HepG2 (cell line): ENCODE data around the gene ACBD7.

Experiments used
- KLF6 ChIP-seq: IDR thresholded peaks from 2 replicates; pipeline ENCODE4 v1.8.0; 2016; ENCODE audit warnings: missing biosample characterization, missing genetic modification reagents
- MEIS2 ChIP-seq: sonication (generic); formaldehyde crosslinking; IDR thresholded peaks from 2 replicates; pipeline ENCODE4 v1.9.0; 2021; ENCODE audit warnings: mild to moderate bottlenecking, missing genetic modification reagents
- MYC ChIP-seq: sonication (generic); formaldehyde crosslinking; IDR thresholded peaks from 2 replicates; pipeline ENCODE4 v1.9.0; 2021; ENCODE audit warnings: missing genetic modification reagents, borderline replicate concordance
- POLR2A ChIP-seq, 2 experiments: IDR thresholded peaks; 2 replicates each; pipeline ENCODE4 v1.6.1; 2011; ENCODE audit warnings: low read depth in 2 of 2, low read length in 2 of 2, mild to moderate bottlenecking in 1 of 2, moderate library complexity in 1 of 2; ENCODE audit not compliant: insufficient read depth in 1 of 2
- SP2 ChIP-seq: sonication (generic); formaldehyde crosslinking; IDR thresholded peaks from 2 replicates; pipeline ENCODE4 v1.5.1; 2020; ENCODE audit warnings: mild to moderate bottlenecking, missing genetic modification reagents
- TARDBP ChIP-seq: sonication (generic); formaldehyde crosslinking; IDR thresholded peaks from 2 replicates; pipeline ENCODE4 v1.8.0; 2022; ENCODE audit warnings: mild to moderate bottlenecking, missing genetic modification reagents
- TF ChIP-seq, protein P1 (sequence below), 2 experiments: sonication (generic) in 1 of 2; formaldehyde crosslinking in 1 of 2; IDR thresholded peaks; 2 replicates each; pipeline versions ENCODE4 v1.4.0 to v1.6.1; 2018 to 2020; ENCODE audit warnings: missing genetic modification reagents in 2 of 2, borderline replicate concordance in 1 of 2, low read depth in 1 of 2, mild to moderate bottlenecking in 1 of 2, missing biosample characterization in 1 of 2
- TF ChIP-seq, protein P2 (sequence below): sonication (generic); formaldehyde crosslinking; IDR thresholded peaks from 2 replicates; pipeline ENCODE4 v1.5.0; 2020; ENCODE audit warnings: mild to moderate bottlenecking, missing genetic modification reagents, moderate library complexity

DNA sequence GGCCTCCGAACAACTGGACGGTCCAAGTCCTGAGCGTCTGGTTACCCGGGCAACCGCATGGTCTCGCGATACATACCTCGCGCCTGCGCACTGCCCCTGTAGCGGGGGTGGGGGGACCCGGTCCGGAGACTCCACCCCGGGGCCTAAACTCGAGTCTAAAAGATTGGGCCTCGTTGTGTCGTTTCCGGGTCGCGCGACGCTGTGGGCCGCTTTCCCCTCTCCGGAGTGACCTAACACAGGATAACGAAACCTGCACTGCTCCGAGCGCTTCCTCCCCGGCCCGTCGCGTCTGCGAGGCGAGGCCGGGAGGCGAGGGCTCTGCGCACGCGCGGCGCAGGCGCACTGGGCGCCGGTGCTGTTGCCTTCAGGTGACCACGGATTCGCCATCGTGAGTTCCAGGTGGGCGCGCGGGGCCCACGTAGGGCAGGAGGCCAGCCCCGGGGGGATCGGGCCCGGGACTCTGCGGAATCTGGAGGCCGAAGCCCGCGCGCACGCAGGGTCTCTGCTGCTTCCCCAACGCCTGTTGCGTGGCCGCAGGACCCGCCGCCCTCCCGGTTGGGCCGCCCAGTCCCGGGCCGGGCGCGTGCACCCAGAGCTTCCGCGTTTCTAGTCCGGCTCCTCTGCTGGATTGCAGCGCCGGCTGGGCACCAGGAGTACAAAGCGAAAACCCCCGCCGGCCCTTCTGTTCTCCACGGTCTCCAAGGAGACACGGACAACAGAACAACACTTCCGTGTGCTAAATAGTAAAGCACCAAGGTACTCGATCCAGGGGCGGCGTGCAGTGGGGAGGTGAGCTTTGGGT, 8.6 kb upstream of the ACBD7 start, which contains the start of gene RPP38:
- TF ChIP-seq, protein P1, sequence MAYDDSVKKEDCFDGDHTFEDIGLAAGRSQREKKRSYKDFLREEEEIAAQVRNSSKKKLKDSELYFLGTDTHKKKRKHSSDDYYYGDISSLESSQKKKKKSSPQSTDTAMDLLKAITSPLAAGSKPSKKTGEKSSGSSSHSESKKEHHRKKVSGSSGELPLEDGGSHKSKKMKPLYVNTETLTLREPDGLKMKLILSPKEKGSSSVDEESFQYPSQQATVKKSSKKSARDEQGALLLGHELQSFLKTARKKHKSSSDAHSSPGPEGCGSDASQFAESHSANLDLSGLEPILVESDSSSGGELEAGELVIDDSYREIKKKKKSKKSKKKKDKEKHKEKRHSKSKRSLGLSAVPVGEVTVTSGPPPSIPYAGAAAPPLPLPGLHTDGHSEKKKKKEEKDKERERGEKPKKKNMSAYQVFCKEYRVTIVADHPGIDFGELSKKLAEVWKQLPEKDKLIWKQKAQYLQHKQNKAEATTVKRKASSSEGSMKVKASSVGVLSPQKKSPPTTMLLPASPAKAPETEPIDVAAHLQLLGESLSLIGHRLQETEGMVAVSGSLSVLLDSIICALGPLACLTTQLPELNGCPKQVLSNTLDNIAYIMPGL (CRISPR knock-in tag; IDR thresholded peaks at IDR 0.05; ENCODE audit: borderline replicate concordance in 1 of 2, low read depth in 1 of 2) = peak; percentile 89 to 90
- no peak; the same call in 1 of the 2 replicates for TF ChIP-seq SP2 (CRISPR knock-in tag)
- TF ChIP-seq MEIS2 (CRISPR knock-in tag) = peak; percentile 37; the same call in 1 of the 2 replicates
- TF ChIP-seq MYC = peak; percentile 94
- TF ChIP-seq KLF6 = peak; percentile 92
- TF ChIP-seq, protein P2, sequence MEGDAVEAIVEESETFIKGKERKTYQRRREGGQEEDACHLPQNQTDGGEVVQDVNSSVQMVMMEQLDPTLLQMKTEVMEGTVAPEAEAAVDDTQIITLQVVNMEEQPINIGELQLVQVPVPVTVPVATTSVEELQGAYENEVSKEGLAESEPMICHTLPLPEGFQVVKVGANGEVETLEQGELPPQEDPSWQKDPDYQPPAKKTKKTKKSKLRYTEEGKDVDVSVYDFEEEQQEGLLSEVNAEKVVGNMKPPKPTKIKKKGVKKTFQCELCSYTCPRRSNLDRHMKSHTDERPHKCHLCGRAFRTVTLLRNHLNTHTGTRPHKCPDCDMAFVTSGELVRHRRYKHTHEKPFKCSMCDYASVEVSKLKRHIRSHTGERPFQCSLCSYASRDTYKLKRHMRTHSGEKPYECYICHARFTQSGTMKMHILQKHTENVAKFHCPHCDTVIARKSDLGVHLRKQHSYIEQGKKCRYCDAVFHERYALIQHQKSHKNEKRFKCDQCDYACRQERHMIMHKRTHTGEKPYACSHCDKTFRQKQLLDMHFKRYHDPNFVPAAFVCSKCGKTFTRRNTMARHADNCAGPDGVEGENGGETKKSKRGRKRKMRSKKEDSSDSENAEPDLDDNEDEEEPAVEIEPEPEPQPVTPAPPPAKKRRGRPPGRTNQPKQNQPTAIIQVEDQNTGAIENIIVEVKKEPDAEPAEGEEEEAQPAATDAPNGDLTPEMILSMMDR = no peak
- peak; percentile 66 to 95 for TF ChIP-seq POLR2A (IDR thresholded peaks at IDR 0.05; ENCODE audit: insufficient read depth in 1 of 2, low read depth in 2 of 2, low read length in 2 of 2)
- 0 out of 2 replicates have a peak, but pooled peaks have one; percentile 41 for TF ChIP-seq TARDBP (CRISPR knock-in tag)
